KG1 (cell line): Measurements from ENCODE around the gene ERG28.

Experiments
- DNase-seq: peaks from one replicate; lab custom pipeline; 2025; lab: John Stamatoyannopoulos, UW

Gene ERG28

GRCh38 chr14:75658957-75659356, 1.7 kb downstream of the ERG28 start:
- no peak for DNase-seq

- no peak for DNase-seq
Measured at GRCh38 chr14:75657331-75657730, 3.3 kb downstream of the ERG28 start.

GRCh38 chr14:75655235-75655634, 5.4 kb downstream of the ERG28 start:
- no peak for DNase-seq

GRCh38 chr14:75654127-75654732, 6.4 kb downstream of the ERG28 start:
- DNase-seq, result peak; percentile 61

- no peak for DNase-seq
Measured at GRCh38 chr14:75653563-75653962, 7.1 kb downstream of the ERG28 start.

GRCh38 chr14:75650253-75651058, 10.2 kb downstream of the ERG28 start:
- DNase-seq, result no peak

- DNase-seq, result no peak
Measured at GRCh38 chr14:75649773-75650172, 10.9 kb downstream of the ERG28 start.

DNA sequence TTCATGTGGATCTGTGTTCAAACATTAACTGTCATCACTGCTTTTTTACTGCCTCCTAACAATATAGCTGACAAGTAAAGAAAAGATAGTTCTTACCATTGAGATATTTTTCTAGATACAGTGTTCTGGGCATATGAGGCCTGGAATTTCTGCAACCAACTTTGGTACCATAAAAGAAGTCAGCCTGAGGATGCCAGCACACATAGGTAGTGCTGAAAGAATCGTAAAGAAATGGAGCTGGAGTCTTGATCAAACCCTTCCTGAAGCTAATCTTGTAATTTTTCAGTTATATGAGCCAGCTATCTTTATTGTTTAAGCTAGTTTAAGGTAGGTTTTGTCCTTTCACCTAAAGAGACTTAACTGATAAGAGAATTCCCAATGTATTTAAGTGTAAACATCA, 11.3 kb downstream of the ERG28 start:
- DNase-seq, result no peak

DNA sequence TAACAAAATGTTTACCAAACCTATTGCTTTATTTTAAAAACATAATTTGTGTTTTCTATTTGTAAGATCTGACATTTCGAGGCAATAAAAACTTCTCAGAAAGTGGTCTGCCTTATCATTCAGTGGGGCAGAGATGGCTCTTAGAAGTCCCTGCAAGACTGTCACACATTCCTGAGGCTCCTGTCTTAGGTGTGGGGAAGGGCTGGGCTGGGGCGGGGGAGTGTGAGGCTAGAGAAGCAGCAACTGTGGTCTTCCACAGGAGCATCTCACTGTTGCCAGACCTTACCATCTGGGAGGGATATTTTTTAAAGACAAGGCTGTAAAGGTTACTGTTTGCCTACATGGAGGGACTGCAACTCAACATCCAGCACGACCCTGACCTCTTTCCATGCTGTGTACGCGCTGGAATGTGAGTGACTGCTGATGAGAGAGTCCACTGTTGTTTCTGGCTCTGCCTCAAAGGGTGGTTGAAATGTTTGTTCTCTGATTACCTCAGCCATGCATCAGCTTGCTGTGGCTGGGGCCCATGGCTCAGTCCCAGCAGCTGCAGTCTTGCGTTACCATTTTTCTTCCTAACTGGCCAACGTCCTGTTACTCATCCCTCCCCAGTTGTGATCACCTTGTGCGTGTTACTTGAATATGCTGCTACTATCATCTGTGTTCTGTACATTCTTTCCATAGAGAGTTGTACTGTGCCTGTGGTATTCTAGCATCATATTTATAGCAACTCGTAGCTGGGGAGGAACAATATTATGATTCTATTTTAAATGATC, 12.4 kb downstream of the ERG28 start:
- no peak for DNase-seq

DNA sequence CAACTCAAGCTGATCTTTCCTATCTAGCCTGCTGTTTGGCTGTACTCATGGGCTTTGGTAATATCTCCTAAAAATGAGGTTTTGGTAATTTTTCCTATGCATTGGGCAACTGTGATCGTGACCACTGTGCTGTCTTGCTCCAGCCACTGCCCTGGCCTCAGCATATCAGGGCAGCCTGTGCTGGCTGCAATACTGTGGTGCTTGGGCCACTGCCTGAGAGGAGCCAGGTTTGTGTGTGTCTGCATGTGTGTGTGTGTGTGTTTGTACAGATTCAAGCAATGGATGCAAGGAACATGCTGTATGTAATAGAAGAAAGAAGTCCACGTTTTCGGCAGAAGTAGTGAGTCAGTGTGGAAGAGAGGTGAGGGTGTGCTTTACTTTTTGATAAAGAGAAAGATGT, 13.0 kb downstream of the ERG28 start:
- no peak for DNase-seq

GRCh38 chr14:75646762-75647161, 13.9 kb downstream of the ERG28 start:
- DNase-seq, result no peak

GRCh38 chr14:75645056-75645455, 15.6 kb downstream of the ERG28 start:
- no peak for DNase-seq

GRCh38 chr14:75643985-75644384, 16.7 kb downstream of the ERG28 start:
- DNase-seq, result no peak

GRCh38 chr14:75640876-75641275, 19.8 kb downstream of the ERG28 start:
- no peak for DNase-seq

GRCh38 chr14:75636100-75636692, 24.5 kb downstream of the ERG28 start:
- DNase-seq, result no peak

GRCh38 chr14:75634848-75635247, 25.8 kb downstream of the ERG28 start:
- no peak for DNase-seq

GRCh38 chr14:75631453-75631831, 29.2 kb downstream of the ERG28 start:
- DNase-seq, result no peak

DNA sequence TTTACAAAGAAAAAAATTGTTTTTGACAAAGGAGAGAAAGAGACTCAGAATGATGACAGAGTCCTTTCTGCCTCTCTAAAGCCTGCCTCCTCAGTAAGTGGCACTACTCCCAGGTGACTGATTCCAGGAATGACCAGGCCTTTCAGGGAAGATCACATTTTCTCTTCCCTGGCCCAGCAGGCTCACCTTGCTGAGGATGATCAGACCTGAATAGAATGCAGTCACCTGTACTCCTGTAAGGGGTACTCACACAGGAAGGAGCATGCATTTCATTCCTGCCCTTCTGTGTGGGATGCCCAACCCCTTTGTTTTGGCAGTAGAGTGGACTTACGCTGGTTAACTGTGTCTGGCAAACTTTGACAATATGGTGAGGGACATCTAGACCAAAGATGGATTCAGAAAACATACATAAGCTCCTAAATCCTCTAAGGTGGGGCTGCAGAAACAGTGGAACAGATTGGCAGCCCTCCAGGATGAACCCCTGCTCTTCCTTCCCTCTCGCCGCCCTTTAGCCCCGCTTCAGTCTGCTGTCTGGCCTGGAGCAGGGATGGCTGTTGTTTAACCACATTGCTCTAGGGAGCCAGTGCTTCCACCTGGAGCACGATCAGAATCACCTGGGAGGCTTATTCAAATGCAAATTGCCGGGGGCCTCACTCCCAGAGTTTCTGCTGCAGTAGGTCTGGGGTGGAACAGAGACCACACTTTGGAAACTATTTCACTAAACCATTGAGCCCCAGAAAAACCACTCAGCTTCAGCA, 29.8 kb downstream of the ERG28 start:
- no peak for DNase-seq

- no peak for DNase-seq
Measured at GRCh38 chr14:75628816-75629215, 31.9 kb downstream of the ERG28 start.

GRCh38 chr14:75627406-75627805, 33.3 kb downstream of the ERG28 start:
- DNase-seq, result no peak

- no peak for DNase-seq
Measured at GRCh38 chr14:75626863-75627262, 33.8 kb downstream of the ERG28 start.

DNA sequence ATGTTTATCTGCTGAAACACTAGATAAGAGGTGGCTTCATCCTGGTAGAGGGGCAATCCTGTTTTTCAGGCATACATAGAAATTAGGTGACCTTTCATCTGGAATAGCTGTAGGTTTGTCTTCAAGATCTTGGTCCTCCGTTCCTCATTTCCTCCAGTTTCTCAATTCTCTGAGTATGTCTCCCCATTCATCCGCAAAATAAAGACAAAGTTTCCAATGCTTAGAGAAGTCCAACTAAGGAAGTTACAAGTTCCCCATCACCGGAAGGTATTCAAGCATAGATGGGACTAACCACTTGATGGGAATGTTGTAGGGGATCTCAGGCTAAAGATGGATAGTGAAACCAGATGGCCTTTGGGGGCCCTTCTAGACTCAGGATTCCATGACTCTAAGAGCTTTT, 34.3 kb downstream of the ERG28 start:
- DNase-seq, result no peak
